Ramos (cell line): ENCODE measurements around the gene PRR20G.
"Not testable (repeated sequence)": the region's sequence is repeated elsewhere in the genome, so short reads cannot be mapped to it uniquely, and the experiment has no call there.

Source experiments
- in situ Hi-C: fragments of 300-500 bp; cut with MboI; formaldehyde crosslinking; loops from one replicate; pipeline ENCODE4 v1.14.3; 2022; ENCODE audit warnings: low sequenced_read_pairs; ENCODE audit not compliant: unreplicated experiment

The PRR20G gene

GRCh38 chr3:127287840-127288239 is at the start of gene PRR20G:
TSS of gene PRR20G (minus strand) at chr3:127288046. CDS start at chr3:127287365, 681 bp downstream.
- in situ Hi-C loops, result no loop called here

- in situ Hi-C loops, result no loop called here
Observed at GRCh38 chr3:127337001-127337400, 49.2 kb upstream of the PRR20G start.

DNA sequence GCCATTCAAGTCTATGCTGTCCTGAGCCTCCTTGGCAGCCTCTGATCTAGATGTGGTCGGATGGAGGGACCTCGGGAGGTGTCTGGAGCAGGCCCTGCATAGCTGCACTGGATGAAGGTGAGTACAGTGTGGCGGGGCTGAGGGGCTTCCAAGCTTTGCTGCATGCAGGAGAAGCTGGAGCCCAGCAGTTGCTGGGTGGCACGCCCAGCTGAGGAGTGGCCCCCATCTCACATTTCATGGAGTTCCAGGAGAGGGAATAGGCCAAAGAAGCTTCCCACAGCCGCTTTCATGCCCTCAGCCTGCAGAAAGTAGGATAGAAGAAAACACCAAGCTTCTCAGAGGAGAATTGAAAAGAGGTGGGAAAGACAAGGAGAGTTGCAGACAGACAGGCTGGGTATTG is 48.3 kb upstream of the PRR20G start:
- in situ Hi-C loops, result no loop called here

DNA sequence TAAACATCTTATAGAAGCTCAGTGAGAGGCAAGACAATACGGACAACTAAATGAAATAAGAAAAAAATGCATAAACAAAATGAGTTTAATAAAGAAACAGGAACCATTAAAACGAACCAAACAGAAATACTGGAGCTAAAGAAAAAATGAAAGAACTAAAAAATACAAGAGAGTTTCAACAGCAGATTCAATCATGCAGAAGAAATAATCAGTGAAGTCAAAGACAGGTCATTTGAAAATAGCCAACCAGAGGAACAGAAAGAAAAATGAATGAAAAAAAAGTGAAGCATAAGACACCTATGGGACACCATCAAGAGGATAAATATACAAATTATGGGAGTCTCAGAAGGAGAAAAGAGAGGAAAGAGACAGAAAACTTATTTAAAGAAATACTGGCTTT is 42.5 kb upstream of the PRR20G start:
- in situ Hi-C loops, result no loop called here

DNA sequence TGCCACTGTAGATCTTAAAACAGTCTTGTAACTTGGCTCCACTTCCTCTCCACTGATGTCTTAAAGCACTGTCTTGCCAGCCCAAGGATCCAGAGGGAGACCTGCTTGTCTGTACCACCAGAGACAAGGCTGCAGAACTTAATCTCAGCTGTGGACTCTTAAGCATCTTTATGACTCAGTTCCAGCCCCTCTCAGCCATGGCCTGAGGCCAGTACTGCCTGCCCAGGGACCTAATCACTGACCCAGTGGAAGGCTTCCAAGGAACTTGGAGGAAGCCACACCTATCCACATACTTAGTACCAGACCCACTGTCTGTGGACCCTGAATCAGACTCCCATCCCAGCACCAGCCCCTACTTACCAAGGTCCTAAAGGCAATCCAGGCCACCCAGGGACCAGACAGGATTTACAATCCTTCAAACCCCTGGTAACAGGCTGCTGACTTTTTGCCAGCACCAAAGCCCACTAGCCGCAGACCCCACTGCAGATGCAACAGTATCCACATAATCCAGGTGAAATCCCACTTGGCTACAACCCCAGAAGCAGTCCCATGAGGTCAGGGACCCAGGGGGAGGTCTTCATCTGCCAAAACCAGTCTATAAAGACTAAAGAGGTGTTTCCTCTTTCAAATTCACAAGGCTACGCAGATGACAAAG is 41.9 kb upstream of the PRR20G start:
- in situ Hi-C loops, result no loop called here

DNA sequence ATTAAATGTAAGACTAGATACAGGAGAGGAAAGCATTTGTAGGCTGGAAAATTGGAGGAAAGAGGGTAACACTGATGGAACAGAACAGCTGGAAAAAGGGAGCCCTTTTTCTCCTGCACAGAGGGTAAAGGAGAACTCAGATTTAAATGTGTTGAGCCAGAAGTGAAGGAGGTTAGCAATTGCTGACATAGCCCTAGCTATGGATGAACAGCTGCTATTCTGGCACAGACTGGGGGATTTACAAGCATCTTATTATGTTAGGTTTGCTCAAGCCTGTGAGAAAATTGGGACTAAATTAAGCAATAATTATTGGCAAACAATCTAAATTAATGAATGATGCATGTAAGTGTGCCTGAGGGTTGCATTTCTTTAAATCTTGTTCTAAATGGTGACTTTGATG is 40.6 kb upstream of the PRR20G start:
- in situ Hi-C loops, result no loop called here

GRCh38 chr3:127326341-127326740 is 38.5 kb upstream of the PRR20G start:
- in situ Hi-C loops, result no loop called here

- in situ Hi-C loops, result no loop called here
Observed at GRCh38 chr3:127325629-127325961, 37.7 kb upstream of the PRR20G start.

GRCh38 chr3:127324913-127325628 is 37.2 kb upstream of the PRR20G start:
- in situ Hi-C loops, result no loop called here

- in situ Hi-C loops, result no loop called here
Observed at GRCh38 chr3:127324076-127324475, 36.2 kb upstream of the PRR20G start.

GRCh38 chr3:127323581-127323980 is 35.7 kb upstream of the PRR20G start:
- in situ Hi-C loops, result no loop called here

DNA sequence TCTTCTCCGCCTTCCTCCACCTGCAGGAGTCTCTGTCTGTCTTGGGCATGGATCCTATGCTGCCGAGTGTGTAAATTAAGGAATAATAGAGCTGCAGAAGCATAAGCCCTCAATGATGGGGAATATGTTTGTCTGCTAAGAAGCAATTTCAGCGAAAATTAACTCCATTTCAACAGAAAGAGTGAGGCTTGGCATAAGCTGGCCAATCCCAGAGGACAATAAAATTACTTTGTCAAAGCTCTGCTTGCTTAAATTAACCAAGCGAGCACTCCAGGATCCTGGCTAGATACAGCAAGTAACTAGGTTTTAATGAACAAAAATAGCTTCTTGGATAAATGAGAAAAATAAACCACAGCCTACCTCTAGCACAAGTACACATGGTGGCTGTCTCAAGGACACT is 33.5 kb upstream of the PRR20G start:
- in situ Hi-C loops, result no loop called here

DNA sequence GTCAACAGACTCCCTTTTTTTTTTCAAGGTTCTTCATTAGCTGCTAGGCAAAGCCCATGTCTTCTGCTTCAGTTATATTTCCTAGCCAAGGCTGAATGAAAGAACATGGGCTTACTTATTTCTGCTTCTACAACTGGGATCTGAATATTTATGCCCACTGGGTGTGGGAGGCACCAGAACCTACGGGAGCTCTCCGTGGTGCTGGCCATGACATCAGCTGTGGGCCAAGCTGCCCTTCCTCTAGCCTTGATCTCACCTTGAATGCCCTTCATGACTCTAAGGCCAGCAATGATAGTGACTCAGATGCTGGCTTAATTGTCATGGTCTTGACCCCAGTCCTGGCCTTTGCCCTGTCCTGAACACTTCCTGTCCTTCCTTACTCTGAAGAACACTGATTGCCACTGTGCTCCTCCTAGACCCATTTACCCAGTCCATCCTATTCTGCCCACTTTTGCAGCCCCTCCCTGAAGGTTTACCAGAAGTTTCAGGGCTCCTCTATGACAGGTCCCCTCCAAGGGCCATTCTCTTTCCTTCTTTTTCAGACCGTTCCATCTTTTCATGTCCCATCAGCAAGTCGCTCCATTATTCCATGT is 32.8 kb upstream of the PRR20G start:
- in situ Hi-C loops, result no loop called here

DNA sequence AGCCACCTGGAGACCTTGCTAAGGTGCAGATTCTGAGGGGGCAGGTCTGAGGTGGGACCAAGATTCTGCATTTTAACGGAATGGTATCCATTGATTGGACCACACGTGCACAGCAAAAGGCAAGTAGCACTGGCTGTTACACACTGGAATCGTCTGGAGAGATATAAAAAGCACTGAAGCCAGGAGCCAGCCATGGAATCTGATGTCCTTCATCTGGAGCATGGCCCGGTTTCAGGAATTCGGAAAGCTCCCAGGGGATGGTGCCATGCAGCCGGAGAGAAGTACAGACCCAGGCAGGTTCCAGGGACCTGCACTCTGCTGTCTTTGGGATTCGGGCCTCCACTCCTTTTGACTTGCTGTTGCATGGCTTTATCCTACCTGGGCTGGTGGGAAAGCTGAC is 28.8 kb upstream of the PRR20G start:
- in situ Hi-C loops, result no loop called here

DNA sequence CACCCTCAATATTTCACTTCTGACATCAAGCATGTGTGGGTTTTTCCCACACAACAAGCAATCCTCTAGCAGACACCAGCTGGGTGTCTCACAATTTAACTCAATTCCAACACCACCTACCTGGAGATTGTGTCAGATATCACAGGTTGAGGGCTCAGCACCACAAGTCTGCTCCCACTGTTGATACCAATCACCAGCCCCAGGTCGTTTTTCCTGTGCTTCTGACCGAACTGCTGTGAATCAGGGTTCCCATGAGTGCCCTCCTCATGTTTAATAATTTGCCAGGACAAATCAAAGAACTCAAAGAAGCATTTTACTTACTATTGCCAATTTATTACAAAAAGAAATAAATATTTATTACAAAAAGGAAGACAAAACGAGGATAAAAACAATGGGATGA is 25.0 kb upstream of the PRR20G start:
- in situ Hi-C loops, result no loop called here

DNA sequence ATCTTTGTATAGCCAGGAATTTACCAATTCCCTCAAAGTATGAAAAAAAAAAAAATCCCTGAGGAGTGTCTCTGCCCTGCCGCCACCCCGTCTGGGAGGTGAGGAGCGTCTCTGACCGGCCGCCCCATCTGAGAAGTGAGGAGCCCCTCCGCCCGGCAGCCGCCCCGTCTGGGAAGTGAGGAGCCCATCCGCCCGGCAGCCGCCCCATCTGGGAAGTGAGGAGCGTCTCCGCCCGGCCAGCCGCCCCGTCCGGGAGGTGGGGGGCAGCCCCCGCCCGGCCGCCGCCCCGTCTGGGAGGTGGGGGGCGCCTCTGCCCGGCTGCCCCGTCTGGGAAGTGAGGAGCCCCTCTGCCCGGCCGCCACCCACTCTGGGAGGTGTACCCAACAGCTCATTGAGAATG is 21.0 kb upstream of the PRR20G start:
- in situ Hi-C loops, result not testable (repeated sequence)

DNA sequence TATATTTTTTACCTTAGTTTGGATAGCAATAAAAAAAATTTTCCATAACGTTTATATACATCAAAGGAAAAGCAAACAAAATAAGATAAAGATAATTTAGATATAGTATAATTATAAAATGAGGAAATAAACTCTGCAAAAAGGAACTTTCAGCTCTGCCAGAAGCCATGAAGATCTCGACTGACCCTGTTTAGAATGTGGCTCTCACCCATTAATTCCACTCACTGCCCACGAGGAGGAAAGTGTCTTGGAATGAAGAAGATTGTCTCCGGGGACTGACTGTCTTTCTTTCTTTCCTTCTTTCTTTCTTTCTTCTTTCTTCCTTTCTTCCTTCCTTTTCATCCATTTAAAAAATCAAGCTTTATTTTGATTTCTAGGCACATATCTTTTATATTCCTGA is 20.1 kb upstream of the PRR20G start:
- in situ Hi-C loops, result no loop called here

DNA sequence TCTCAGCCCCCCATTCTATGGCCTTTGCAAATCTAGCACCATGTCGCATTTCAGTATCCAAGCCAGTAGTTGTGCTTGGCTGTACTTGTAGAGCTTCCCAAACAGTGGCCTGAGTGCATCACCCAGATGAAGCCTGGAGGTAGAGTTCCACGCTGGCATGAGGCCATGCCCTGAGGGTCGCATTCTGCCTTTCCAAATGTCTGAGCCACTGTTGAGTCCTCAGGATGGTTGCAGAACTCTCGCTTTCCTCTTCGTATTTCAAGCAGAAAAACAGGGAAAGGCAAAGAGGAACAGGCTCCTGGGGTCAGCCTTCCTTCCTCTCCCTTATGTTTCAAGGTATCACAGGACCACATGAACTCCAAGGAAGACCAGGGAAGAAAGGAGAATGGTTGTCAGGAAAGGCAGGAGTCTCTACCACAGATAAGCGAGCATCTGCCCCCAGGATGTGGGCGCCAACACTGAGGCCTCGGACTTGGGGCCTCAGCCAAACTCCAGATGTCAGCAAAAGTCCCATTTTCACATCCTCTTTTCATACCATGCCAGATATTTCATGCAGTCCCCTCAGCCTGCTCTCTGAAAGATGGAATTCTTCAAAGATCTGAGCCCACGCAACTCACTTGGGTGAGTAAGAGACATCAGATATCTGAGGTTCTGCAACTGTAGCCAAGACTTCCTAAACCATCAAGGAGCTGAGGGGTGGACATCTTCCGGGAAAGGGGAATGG is 19.4 kb upstream of the PRR20G start:
- in situ Hi-C loops, result no loop called here

- in situ Hi-C loops, result no loop called here
Observed at GRCh38 chr3:127306361-127307111, 18.7 kb upstream of the PRR20G start.

DNA sequence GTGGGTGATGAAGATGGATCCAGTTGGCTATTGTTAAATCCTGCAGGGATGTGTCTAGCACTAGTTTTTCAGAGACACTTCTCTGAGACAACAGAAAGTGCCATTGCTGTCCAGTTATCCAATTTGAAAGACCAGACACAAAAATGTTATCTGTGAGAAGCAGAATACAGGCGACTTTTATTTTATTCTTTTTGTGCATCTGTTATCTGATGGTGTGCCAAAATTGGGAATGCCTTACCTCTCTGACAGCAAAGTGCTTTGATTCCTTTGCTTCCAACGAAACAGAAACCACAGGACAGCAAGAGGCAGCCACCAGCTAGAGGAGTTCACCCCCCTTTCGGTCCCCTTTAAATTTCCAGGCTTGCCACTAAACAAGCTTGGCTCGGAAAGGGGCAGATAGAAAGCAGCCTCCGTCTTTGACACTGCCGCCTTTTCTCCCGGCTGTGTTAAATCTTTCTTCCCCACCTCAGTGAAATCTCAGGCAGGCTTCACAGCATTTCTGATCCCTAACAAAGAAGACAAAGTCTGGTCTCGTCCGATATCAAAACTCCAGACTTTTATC is 17.7 kb upstream of the PRR20G start:
- in situ Hi-C loops, result no loop called here
